Measurements from ENCODE around the gene DOCK1.

Gene DOCK1

GRCh38 chr10:127376071-127376470 is 470.8 kb downstream of the DOCK1 start:
- Histone ChIP-seq H3K9me3 (ENCODE audit: severe bottlenecking) (no peaks in the 10 kb centered on the region), H3K36me3 (no peaks in the 10 kb centered on the region), H3K4me3 (ENCODE audit: low read depth, low read length) (no peak overlapping the region), H3K27ac (no peak overlapping the region), H3K27me3 (ENCODE audit: insufficient read depth, low read depth, severe bottlenecking) (no peaks in the 10 kb centered on the region)
- DNase-seq, result no peak
- TF ChIP-seq CTCF (IDR thresholded peaks at IDR 0.05; ENCODE audit: low read depth, low read length), result no peak

- H3K36me3 ChIP-seq, result no peaks in the 10 kb centered on the region
- no peaks in the 10 kb centered on the region for H3K9me3 ChIP-seq (ENCODE audit: severe bottlenecking)
- no peaks in the 10 kb centered on the region for H3K27me3 ChIP-seq (ENCODE audit: insufficient read depth, low read depth, severe bottlenecking)
- DNase-seq, result no peak
- no peak for TF ChIP-seq CTCF (IDR thresholded peaks at IDR 0.05; ENCODE audit: low read depth, low read length)
- H3K4me3 ChIP-seq (ENCODE audit: low read depth, low read length), result no peak overlapping the region
- no peak overlapping the region for H3K27ac ChIP-seq
These were observed 473.4 kb downstream of the DOCK1 start for GRCh38 chr10:127378628-127379027.

GRCh38 chr10:127384532-127384931 is 479.3 kb downstream of the DOCK1 start:
- Histone ChIP-seq H3K9me3 (ENCODE audit: severe bottlenecking) (no peaks in the 10 kb centered on the region), H3K4me3 (ENCODE audit: low read depth, low read length) (no peak overlapping the region), H3K27me3 (ENCODE audit: insufficient read depth, low read depth, severe bottlenecking) (no peaks in the 10 kb centered on the region), H3K27ac (no peak overlapping the region), H3K36me3 (no peaks in the 10 kb centered on the region)
- TF ChIP-seq CTCF (IDR thresholded peaks at IDR 0.05; ENCODE audit: low read depth, low read length), result no peak
- DNase-seq, result no peak

GRCh38 chr10:127385066-127385465 is 479.8 kb downstream of the DOCK1 start:
- no peaks in the 10 kb centered on the region for H3K36me3 ChIP-seq
- no peak for TF ChIP-seq CTCF (IDR thresholded peaks at IDR 0.05; ENCODE audit: low read depth, low read length)
- no peak for DNase-seq
- no peaks in the 10 kb centered on the region for H3K9me3 ChIP-seq (ENCODE audit: severe bottlenecking)
- no peak overlapping the region for H3K27ac ChIP-seq
- no peak overlapping the region for H3K4me3 ChIP-seq (ENCODE audit: low read depth, low read length)
- no peaks in the 10 kb centered on the region for H3K27me3 ChIP-seq (ENCODE audit: insufficient read depth, low read depth, severe bottlenecking)

GRCh38 chr10:127386606-127387327 is 481.5 kb downstream of the DOCK1 start:
- Histone ChIP-seq H3K36me3 (no peaks in the 10 kb centered on the region), H3K27ac (no peak overlapping the region), H3K4me3 (ENCODE audit: low read depth, low read length) (no peak overlapping the region), H3K27me3 (ENCODE audit: insufficient read depth, low read depth, severe bottlenecking) (no peaks in the 10 kb centered on the region), H3K9me3 (ENCODE audit: severe bottlenecking) (no peaks in the 10 kb centered on the region)
- TF ChIP-seq CTCF (IDR thresholded peaks at IDR 0.05; ENCODE audit: low read depth, low read length), result no peak
- DNase-seq, result no peak

GRCh38 chr10:127391875-127392274 is 486.6 kb downstream of the DOCK1 start:
- Histone ChIP-seq H3K4me3 (ENCODE audit: low read depth, low read length) (no peak overlapping the region), H3K9me3 (ENCODE audit: severe bottlenecking) (no peaks in the 10 kb centered on the region), H3K27me3 (ENCODE audit: insufficient read depth, low read depth, severe bottlenecking) (no peaks in the 10 kb centered on the region), H3K36me3 (no peaks in the 10 kb centered on the region), H3K27ac (no peak overlapping the region)
- TF ChIP-seq CTCF (IDR thresholded peaks at IDR 0.05; ENCODE audit: low read depth, low read length), result no peak
- no peak for DNase-seq

Data from WERI-Rb-1 (cell line).